Mesenchymal stem cell (in vitro differentiated cells and primary cell): ENCODE data around the gene ADIPOR1.

ENCODE experiments used
- DNase-seq: peaks from one replicate; pipeline ENCODE4 v3.0.0-alpha.2; 2013
- H2AFZ ChIP-seq: one replicate; pipeline ENCODE4 v1.6.1; 2013; ENCODE audit warnings: low read depth, mild to moderate bottlenecking, control low read depth, inconsistent platforms, low read length, moderate library complexity
- H2AK5ac ChIP-seq: 2 replicates; pipeline ENCODE4 v1.6.1; 2013; ENCODE audit warnings: low read length, moderate library complexity, mild to moderate bottlenecking, inconsistent platforms; ENCODE audit not compliant: severe bottlenecking
- H2BK120ac ChIP-seq: one replicate; pipeline ENCODE4 v1.6.1; 2013; ENCODE audit warnings: low read depth, mild to moderate bottlenecking, inconsistent platforms, low read length, moderate library complexity
- H2BK12ac ChIP-seq, 2 experiments: one replicate each; pipeline ENCODE4 v1.6.1; 2013; ENCODE audit warnings: inconsistent platforms in 2 of 2, low read length in 2 of 2, mild to moderate bottlenecking in 2 of 2, moderate library complexity in 2 of 2, control low read depth in 1 of 2
- H2BK15ac ChIP-seq: one replicate; pipeline ENCODE4 v1.6.1; 2013; ENCODE audit warnings: mild to moderate bottlenecking, low read depth, inconsistent platforms; ENCODE audit not compliant: poor library complexity, severe bottlenecking
- H2BK5ac ChIP-seq: 2 replicates; pipeline ENCODE4 v1.6.1; 2013; ENCODE audit warnings: low read depth, mild to moderate bottlenecking, low read length, control low read depth, inconsistent platforms; ENCODE audit not compliant: poor library complexity, severe bottlenecking
- H3K14ac ChIP-seq, 2 experiments: one replicate each; pipeline ENCODE4 v1.6.1; 2013; ENCODE audit warnings: inconsistent platforms in 2 of 2, low read length in 2 of 2, control low read depth in 1 of 2, mild to moderate bottlenecking in 1 of 2, moderate library complexity in 1 of 2
- H3K18ac ChIP-seq, 2 experiments: one replicate each; pipeline ENCODE4 v1.6.1; 2013; ENCODE audit warnings: inconsistent platforms in 2 of 2, low read length in 2 of 2, control low read depth in 1 of 2, low read depth in 1 of 2, mild to moderate bottlenecking in 1 of 2
- H3K23ac ChIP-seq, 2 experiments: one replicate each; pipeline ENCODE4 v1.6.1; 2013; ENCODE audit warnings: inconsistent platforms in 2 of 2, low read length in 2 of 2, mild to moderate bottlenecking in 2 of 2, moderate library complexity in 2 of 2, control low read depth in 1 of 2
- H3K27ac ChIP-seq: 2 replicates; pipeline ENCODE4 v1.5.1; 2013; ENCODE audit warnings: mild to moderate bottlenecking, moderate library complexity, low read length, control low read depth, inconsistent platforms; ENCODE audit not compliant: poor library complexity, severe bottlenecking
- H3K27me3 ChIP-seq, 2 experiments: 2 replicates each; pipeline versions ENCODE4 v1.6.1 to v1.7.0; 2013; ENCODE audit warnings: low read length in 2 of 2, mild to moderate bottlenecking in 2 of 2, moderate library complexity in 2 of 2, control low read depth in 1 of 2, inconsistent platforms in 1 of 2; ENCODE audit not compliant: control insufficient read depth in 1 of 2, insufficient read depth in 1 of 2
- H3K36me3 ChIP-seq, 2 experiments: 2 replicates each; pipeline versions ENCODE4 v1.6.1 to v1.7.0; 2013; ENCODE audit warnings: low read length in 2 of 2, control low read depth in 1 of 2, inconsistent platforms in 1 of 2, low read depth in 1 of 2, mild to moderate bottlenecking in 1 of 2; ENCODE audit not compliant: insufficient read depth in 2 of 2, control insufficient read depth in 1 of 2
- H3K4ac ChIP-seq, 2 experiments: one replicate each; pipeline ENCODE4 v1.6.1; 2013; ENCODE audit warnings: inconsistent platforms in 2 of 2, low read length in 2 of 2, mild to moderate bottlenecking in 2 of 2, moderate library complexity in 2 of 2, control low read depth in 1 of 2, low read depth in 1 of 2
- H3K4me1 ChIP-seq: 2 replicates; pipeline ENCODE4 v1.6.1; 2013; ENCODE audit warnings: low read depth, low read length, control low read depth; ENCODE audit not compliant: control insufficient read depth, insufficient read depth
- H3K4me2 ChIP-seq: 2 replicates; pipeline ENCODE4 v1.6.1; 2013; ENCODE audit warnings: low read length, mild to moderate bottlenecking, inconsistent platforms; ENCODE audit not compliant: poor library complexity, severe bottlenecking
- H3K4me3 ChIP-seq, 2 experiments: 2 replicates each; pipeline versions ENCODE4 v1.5.1 to v1.7.0; 2013; ENCODE audit warnings: low read length in 2 of 2, mild to moderate bottlenecking in 2 of 2, control low read depth in 1 of 2, low read depth in 1 of 2; ENCODE audit not compliant: insufficient read depth in 1 of 2
- H3K79me1 ChIP-seq: replicated peaks from 2 replicates; pipeline ENCODE4 v1.6.1; 2013; ENCODE audit warnings: mild to moderate bottlenecking, control low read depth, low read length, inconsistent platforms; ENCODE audit not compliant: poor library complexity, severe bottlenecking
- H3K9ac ChIP-seq: 2 replicates; pipeline ENCODE4 v1.7.0; 2013; ENCODE audit warnings: mild to moderate bottlenecking, low read length, moderate library complexity
- H3K9me3 ChIP-seq: 2 replicates; pipeline ENCODE4 v1.7.0; 2013; ENCODE audit warnings: mild to moderate bottlenecking, low read length; ENCODE audit not compliant: control insufficient read depth
- H4K8ac ChIP-seq: one replicate; pipeline ENCODE4 v1.6.1; 2013; ENCODE audit warnings: inconsistent platforms, mild to moderate bottlenecking, low read length, moderate library complexity
- H4K91ac ChIP-seq: one replicate; pipeline ENCODE4 v1.6.1; 2013; ENCODE audit warnings: mild to moderate bottlenecking, low read length, inconsistent platforms
- WGBS: methylation state at CpG from one replicate; pipeline ENCODE4 v1.1.7; 2013; ENCODE audit warnings: mixed read lengths; 5-methylcytosine and 5-hydroxymethylcytosine counted together

The ADIPOR1 gene

GRCh38 chr1:202965422-202965821 lies 7.3 kb upstream of the ADIPOR1 start:
- no peak overlapping the region for H2BK120ac ChIP-seq
- no peak overlapping the region for H4K91ac ChIP-seq
- H3K4ac ChIP-seq = no peak overlapping the region
- no peak overlapping the region for H3K14ac ChIP-seq
- no peak overlapping the region for H3K23ac ChIP-seq
- no peak overlapping the region for H3K9ac ChIP-seq
- H3K27ac ChIP-seq = no peak overlapping the region
- peaks cover 11% of the 10 kb centered on the region for H3K4me1 ChIP-seq
- no peak overlapping the region for H3K4me2 ChIP-seq
- no peak for DNase-seq
- no peaks in the 10 kb centered on the region for H3K9me3 ChIP-seq
- H2BK5ac ChIP-seq = no peak overlapping the region
- H2BK12ac ChIP-seq = no peak overlapping the region
- peaks cover 23 to 47% of the 10 kb centered on the region in 2 experiments for H3K36me3 ChIP-seq
- H2AK5ac ChIP-seq = no peak overlapping the region
- H2BK15ac ChIP-seq = no peak overlapping the region
- 84% methylated on average over 3 of the region's 3 CpGs for WGBS
- no peak overlapping the region for H3K4me3 ChIP-seq
- H2AFZ ChIP-seq = no peak overlapping the region
- no peak overlapping the region for H4K8ac ChIP-seq
- H3K27me3 ChIP-seq = no peaks in the 10 kb centered on the region
- no peak overlapping the region for H3K18ac ChIP-seq
- peaks cover 16% of the 10 kb centered on the region for H3K79me1 ChIP-seq

DNA sequence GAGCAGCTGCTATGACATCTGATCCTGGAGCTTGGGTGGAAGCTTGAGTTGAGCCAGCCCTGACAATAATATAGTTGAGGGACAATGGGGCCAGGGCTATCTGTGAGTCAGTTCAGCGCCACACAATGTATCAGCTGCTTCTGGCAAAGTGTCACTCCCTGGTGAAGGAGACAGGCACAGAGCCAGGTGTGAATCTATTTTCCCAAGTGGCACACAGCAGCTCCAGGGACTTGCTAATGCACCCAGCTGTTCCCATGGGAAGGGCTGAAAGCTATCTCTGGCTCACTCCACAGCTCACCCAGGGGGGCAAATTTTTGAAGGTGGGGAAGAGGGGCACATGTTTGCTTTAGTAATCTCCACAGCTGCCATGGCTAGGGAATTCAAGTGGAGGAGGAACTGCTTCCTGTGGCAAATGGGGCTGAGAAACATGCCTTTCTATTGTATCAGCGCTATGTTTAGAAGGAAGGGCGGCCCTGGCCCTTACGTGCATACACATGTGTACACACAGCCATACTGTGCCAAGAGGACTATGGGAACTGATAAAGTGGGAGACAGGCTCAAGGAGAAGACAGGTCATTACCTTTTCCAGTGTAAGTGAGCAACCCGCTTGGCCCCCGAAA lies 6.8 kb upstream of the ADIPOR1 start:
- peaks cover 23 to 47% of the 10 kb centered on the region in 2 experiments for H3K36me3 ChIP-seq
- H3K79me1 ChIP-seq = peaks cover 16% of the 10 kb centered on the region
- WGBS = 79% methylated on average over 6 of the region's 6 CpGs

GRCh38 chr1:202961220-202961880 lies 3.2 kb upstream of the ADIPOR1 start:
- H2AFZ ChIP-seq = no peak overlapping the region
- H4K91ac ChIP-seq = no peak overlapping the region
- H3K27me3 ChIP-seq = no peaks in the 10 kb centered on the region
- no peak overlapping the region for H2BK12ac ChIP-seq
- no peak overlapping the region for H3K4ac ChIP-seq
- no peaks in the 10 kb centered on the region for H3K9me3 ChIP-seq
- peaks cover 11% of the 10 kb centered on the region for H3K4me1 ChIP-seq
- H3K14ac ChIP-seq = no peak overlapping the region
- no peak for DNase-seq
- no peak overlapping the region for H3K4me3 ChIP-seq
- H2BK15ac ChIP-seq = no peak overlapping the region
- H3K9ac ChIP-seq = no peak overlapping the region
- H3K18ac ChIP-seq = no peak overlapping the region
- no peak overlapping the region for H3K27ac ChIP-seq
- H3K23ac ChIP-seq = no peak overlapping the region
- no peak overlapping the region for H2BK120ac ChIP-seq
- WGBS = 93% methylated on average over 5 of the region's 5 CpGs
- H3K4me2 ChIP-seq = no peak overlapping the region
- no peak overlapping the region for H4K8ac ChIP-seq
- H2BK5ac ChIP-seq = no peak overlapping the region
- peaks cover 14% of the 10 kb centered on the region for H3K79me1 ChIP-seq
- no peak overlapping the region for H2AK5ac ChIP-seq
- peaks cover 23 to 47% of the 10 kb centered on the region in 2 experiments for H3K36me3 ChIP-seq

More for the DNA sequence above, 6.8 kb upstream of the ADIPOR1 start:
- H3K4me1 ChIP-seq = peaks cover 11% of the 10 kb centered on the region
- no peak overlapping the region for H3K27ac ChIP-seq
- no peak overlapping the region for H2BK5ac ChIP-seq
- no peak overlapping the region for H2BK12ac ChIP-seq
- H2BK15ac ChIP-seq = no peak overlapping the region
- no peak overlapping the region for H3K9ac ChIP-seq
- H3K4me3 ChIP-seq = no peak overlapping the region
- H3K14ac ChIP-seq = no peak overlapping the region
- H2BK120ac ChIP-seq = no peak overlapping the region
- H3K4me2 ChIP-seq = no peak overlapping the region
- DNase-seq = peak; percentile 45
- H3K9me3 ChIP-seq = no peaks in the 10 kb centered on the region
- no peak overlapping the region for H2AFZ ChIP-seq
- H3K23ac ChIP-seq = no peak overlapping the region
- H3K18ac ChIP-seq = no peak overlapping the region
- no peak overlapping the region for H3K4ac ChIP-seq
- no peak overlapping the region for H4K91ac ChIP-seq
- no peaks in the 10 kb centered on the region for H3K27me3 ChIP-seq
- no peak overlapping the region for H2AK5ac ChIP-seq
- no peak overlapping the region for H4K8ac ChIP-seq

DNA sequence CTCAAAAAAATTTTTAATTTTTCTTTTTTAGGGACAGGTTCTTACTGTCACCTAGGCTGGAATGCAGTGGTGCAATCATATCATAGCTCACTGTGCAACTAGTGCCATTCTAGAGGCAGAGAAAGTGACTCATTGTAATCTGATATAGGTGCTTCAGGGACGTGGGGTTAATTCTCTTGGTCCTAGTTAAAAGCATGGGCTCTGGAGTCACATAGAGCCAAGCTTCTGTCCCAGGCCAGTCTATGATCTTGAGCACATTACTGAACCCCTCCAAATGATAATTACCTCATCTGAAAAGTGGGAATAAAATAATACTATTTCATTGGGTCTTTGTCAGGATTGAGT lies 1.1 kb upstream of the ADIPOR1 start:
- H2BK15ac ChIP-seq = no peak overlapping the region
- no peak overlapping the region for H2BK120ac ChIP-seq
- H3K4me3 ChIP-seq = no peak overlapping the region
- peaks cover 17% of the 10 kb centered on the region for H3K79me1 ChIP-seq
- H3K4ac ChIP-seq = no peak overlapping the region
- WGBS = no CpG with 5 or more reads among the region's 1 CpG
- H3K23ac ChIP-seq = no peak overlapping the region
- no peak overlapping the region for H3K18ac ChIP-seq
- no peak overlapping the region for H2BK12ac ChIP-seq
- peak overlapping the region; percentile 96 for H3K9ac ChIP-seq
- peak overlapping the region; percentile 6 for H3K27ac ChIP-seq
- H3K14ac ChIP-seq = no peak overlapping the region
- no peaks in the 10 kb centered on the region for H3K9me3 ChIP-seq
- DNase-seq = peak; percentile 47
- H2BK5ac ChIP-seq = no peak overlapping the region
- H2AFZ ChIP-seq = no peak overlapping the region
- H3K27me3 ChIP-seq = no peaks in the 10 kb centered on the region
- no peak overlapping the region for H4K8ac ChIP-seq
- no peak overlapping the region for H4K91ac ChIP-seq
- peaks cover 23 to 38% of the 10 kb centered on the region in 2 experiments for H3K36me3 ChIP-seq
- no peak overlapping the region for H2AK5ac ChIP-seq
- no peak overlapping the region for H3K4me2 ChIP-seq
- peaks cover 3% of the 10 kb centered on the region for H3K4me1 ChIP-seq
